HG03108 (cell line): Measurements from ENCODE around the gene VIL1.

ENCODE experiments used
- ATAC-seq: cut with Tn5 transposase; IDR thresholded peaks from one replicate; pipeline ENCODE4 v1.9.1; 2021; ENCODE audit warnings: moderate library complexity; ENCODE audit not compliant: unreplicated experiment

Gene VIL1

DNA sequence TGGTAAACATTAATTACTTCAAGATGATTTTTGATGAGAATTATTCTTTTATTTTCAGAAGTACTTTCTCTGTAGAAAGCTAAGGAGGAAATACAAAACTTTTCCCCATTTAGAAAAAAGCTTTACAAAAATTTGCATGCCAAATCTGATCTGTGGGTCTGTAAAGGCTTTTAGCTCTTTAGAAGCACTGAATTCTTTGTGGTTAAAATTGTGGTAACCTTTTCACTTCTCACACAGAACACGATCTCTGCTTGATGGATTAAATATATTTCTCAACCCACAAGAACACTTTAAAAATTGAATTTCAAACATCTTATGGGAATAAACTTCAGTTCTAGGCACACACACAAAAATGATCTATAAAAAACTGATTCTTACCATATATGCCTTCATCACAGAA is 63.7 kb downstream of the VIL1 start:
- ATAC-seq: no peak

- ATAC-seq: no peak
These were observed 67.2 kb downstream of the VIL1 start for GRCh38 chr2:218485986-218486667.

- no peak for ATAC-seq
These were observed 81.7 kb downstream of the VIL1 start for GRCh38 chr2:218500501-218501060.

- no peak for ATAC-seq
These were observed 82.7 kb downstream of the VIL1 start for GRCh38 chr2:218501665-218502064.
